Astrocyte of the spinal cord (primary cell): Measurements from ENCODE around the gene SPP1.

ENCODE experiments used
- DNase-seq: peaks from one replicate; pipeline ENCODE4 v3.0.0; 2011; ENCODE audit warnings: low read depth, low spot score
- H3K4me3 ChIP-seq: 2 replicates; pipeline ENCODE4 v1.5.1; 2011; ENCODE audit warnings: low read depth, mild to moderate bottlenecking, low read length, moderate library complexity
- CTCF ChIP-seq: IDR thresholded peaks from 2 replicates; pipeline ENCODE4 v1.5.1; 2012; ENCODE audit warnings: low read depth, mild to moderate bottlenecking, low read length, inconsistent platforms
- in situ Hi-C: cut with HindIII; loops from 2 replicates; pipeline ENCODE4 v1.10.0; 2017; ENCODE audit warnings: low sequenced_read_pairs

SPP1 gene

GRCh38 chr4:87982446-87983010, 7.0 kb downstream of the SPP1 start:
- no peak for DNase-seq
- no peak for TF ChIP-seq CTCF
- no peak overlapping the region for H3K4me3 ChIP-seq
- in situ Hi-C loops, result no loop called here

GRCh38 chr4:87983996-87984395, 8.5 kb downstream of the SPP1 start:
- H3K4me3 ChIP-seq, result no peak overlapping the region
- TF ChIP-seq CTCF, result no peak
- DNase-seq, result no peak
- in situ Hi-C loops, result no loop called here

- TF ChIP-seq CTCF, result peak; percentile 82
- DNase-seq, result peak; percentile 50
- no peak overlapping the region for H3K4me3 ChIP-seq
- in situ Hi-C loops, result no loop called here
Measured at GRCh38 chr4:87985097-87985886, 9.8 kb downstream of the SPP1 start.

- DNase-seq, result no peak
- H3K4me3 ChIP-seq, result no peak overlapping the region
- in situ Hi-C loops, result no loop called here
- TF ChIP-seq CTCF, result no peak
Measured at GRCh38 chr4:87985887-87986200, 10.3 kb downstream of the SPP1 start.

- DNase-seq, result no peak
- no peak overlapping the region for H3K4me3 ChIP-seq
- TF ChIP-seq CTCF, result no peak
- in situ Hi-C loops, result no loop called here
Measured at GRCh38 chr4:87986508-87986907, 11.0 kb downstream of the SPP1 start.

- in situ Hi-C loops, result no loop called here
Measured at GRCh38 chr4:87989765-87990164, 14.3 kb downstream of the SPP1 start.

More at GRCh38 chr4:87989765-87990164, 14.3 kb downstream of the SPP1 start:
- DNase-seq, result no peak
- H3K4me3 ChIP-seq, result no peak overlapping the region
- no peak for TF ChIP-seq CTCF
